K562 (cell line): ENCODE measurements around the gene MAD1L1. TPM values are rescaled to one million over a fixed set of nuclear protein-coding genes. Genes with fewer than 3 reads are reported as not detected.

Experiments
- ATAC-seq: fragments of 200-7000 bp; cut with Tn5 transposase; 3 replicates; pipeline ENCODE4 v1.9.1; 2020; ENCODE audit warnings: moderate library complexity
- BruUV-seq: library from RNA; stranded (reverse); fragments of 400-500 nt; replicated peaks from 2 replicates; lab custom pipeline; 2021; lab: Mats Ljungman, UMichigan
- CTCF ChIA-PET: fragments of 300-600 bp; formaldehyde crosslinking; extraction: SDS; loops from one replicate; lab custom pipeline; 2021; ENCODE audit warnings: low intra/inter-chr PET ratio; lab: Yijun Ruan, JAX
- POLR2A ChIA-PET: fragments of 300-600, 350-650 bp; sonication (Branson Sonifier 250); formaldehyde crosslinking; extraction: SDS; loops from one replicate; lab custom pipeline; 2021; ENCODE audit warnings: antibody characterized with exemption, inconsistent platforms; lab: Yijun Ruan, JAX
- DNase-seq, 4 experiments: peaks; one replicate each; pipeline versions ENCODE4 v3.0.0 to v3.0.0-alpha.2; 2011 to 2018; ENCODE audit warnings: low spot score in 3 of 4, mixed read lengths in 3 of 4; ENCODE audit errors: extremely low read depth in 1 of 4
- FAIRE-seq: peaks from 2 replicates; lab custom pipeline; 2011; peaks lifted over from hg19 to GRCh38; lab: Jason Lieb, UNC
- H2AFZ ChIP-seq: 2 replicates; pipeline ENCODE4 v1.6.0; 2011; ENCODE audit warnings: low read depth, low read length, control low read depth, inconsistent platforms
- H3K27ac ChIP-seq: fragments of 200-600 bp; 3 replicates; pipeline ENCODE4 v1.8.0; 2011; ENCODE audit warnings: low read depth, mild to moderate bottlenecking, control low read depth, inconsistent platforms, low read length, moderate library complexity, mixed read lengths; ENCODE audit errors: extremely low read depth
- H3K27me3 ChIP-seq, 2 experiments: fragments of 300-600 bp in 1 of 2; 2 replicates in 1 of 2; 3 replicates in 1 of 2; pipeline versions ENCODE4 v1.6.0 to v1.8.0; 2011; ENCODE audit warnings: inconsistent platforms in 2 of 2, low read length in 2 of 2, mild to moderate bottlenecking in 1 of 2, mixed read lengths in 1 of 2, moderate library complexity in 1 of 2; ENCODE audit not compliant: control insufficient read depth in 2 of 2, insufficient read depth in 2 of 2
- H3K36me3 ChIP-seq: fragments of 300-600 bp; 3 replicates; pipeline ENCODE4 v1.8.0; 2011; ENCODE audit warnings: mild to moderate bottlenecking, low read length, inconsistent platforms; ENCODE audit not compliant: control insufficient read depth, insufficient read depth
- H3K4me1 ChIP-seq, 2 experiments: fragments of 200-600 bp in 1 of 2; replicated peaks in 1 of 2; 2 replicates in 1 of 2; 3 replicates in 1 of 2; pipeline versions ENCODE4 v1.5.1 to v1.8.0; 2011; ENCODE audit warnings: inconsistent platforms in 2 of 2, low read length in 2 of 2, mild to moderate bottlenecking in 1 of 2, mixed read lengths in 1 of 2, moderate library complexity in 1 of 2; ENCODE audit not compliant: control insufficient read depth in 2 of 2, insufficient read depth in 2 of 2
- H3K4me2 ChIP-seq: 2 replicates; pipeline ENCODE4 v1.6.1; 2011; ENCODE audit warnings: low read length, control low read depth, inconsistent platforms, mixed read lengths; ENCODE audit not compliant: insufficient read depth
- H3K4me3 ChIP-seq: fragments of 200-600 bp; sonication (generic), shearing (Covaris generic); 2 replicates; pipeline ENCODE4 v1.5.1; 2016; ENCODE audit warnings: control low read depth, inconsistent platforms
- H3K79me2 ChIP-seq: fragments of 200-600 bp; 3 replicates; pipeline ENCODE4 v1.8.0; 2011; ENCODE audit warnings: low read length, inconsistent platforms; ENCODE audit not compliant: control insufficient read depth, insufficient read depth
- H3K9ac ChIP-seq, 2 experiments: 2 replicates each; pipeline versions ENCODE4 v1.6.0 to v1.6.1; 2011; ENCODE audit warnings: low read depth in 2 of 2, low read length in 2 of 2, control low read depth in 1 of 2, inconsistent platforms in 1 of 2, mild to moderate bottlenecking in 1 of 2, mixed read lengths in 1 of 2; ENCODE audit not compliant: insufficient read depth in 1 of 2
- H3K9me1 ChIP-seq: one replicate; pipeline ENCODE4 v1.6.0; 2011; ENCODE audit warnings: inconsistent platforms, mild to moderate bottlenecking, low read length, moderate library complexity; ENCODE audit not compliant: control insufficient read depth, insufficient read depth
- H3K9me3 ChIP-seq: replicated peaks from 2 replicates; pipeline ENCODE4 v1.5.1; 2011; ENCODE audit warnings: low read depth, low read length, inconsistent platforms; ENCODE audit not compliant: control insufficient read depth, insufficient read depth
- H4K20me1 ChIP-seq: replicated peaks from 2 replicates; pipeline ENCODE4 v1.6.1; 2011; ENCODE audit warnings: low read length, inconsistent platforms, mixed read lengths; ENCODE audit not compliant: control insufficient read depth, insufficient read depth
- CHCHD3 ChIP-seq: fragments of 250-450 bp; sonication (Bioruptor Pico); IDR thresholded peaks from 2 replicates; pipeline ENCODE4 v2.1.2; 2022; ENCODE audit warnings: mild to moderate bottlenecking
- DMBX1 ChIP-seq: fragments of 250-450 bp; sonication (Bioruptor Pico); IDR thresholded peaks from 2 replicates; pipeline ENCODE4 v1.8.0; 2022; ENCODE audit warnings: inconsistent platforms, mild to moderate bottlenecking, moderate library complexity, borderline replicate concordance
- GATAD2B ChIP-seq: fragments of 450-650 bp; IDR thresholded peaks from 2 replicates; pipeline ENCODE4 v1.6.1; 2017; ENCODE audit warnings: mild to moderate bottlenecking, borderline replicate concordance
- KLF10 ChIP-seq: fragments of 250-450 bp; sonication (Bioruptor Pico); IDR thresholded peaks from 2 replicates; pipeline ENCODE4 v1.6.1; 2021; ENCODE audit warnings: matching md5 sums
- KLF16 ChIP-seq: IDR thresholded peaks from 2 replicates; pipeline ENCODE4 v1.6.1; 2016; ENCODE audit warnings: antibody characterized with exemption
- MYBL2 ChIP-seq, 2 experiments: fragments of 450-650 bp in 1 of 2; sonication (generic) in 1 of 2; formaldehyde crosslinking in 1 of 2; IDR thresholded peaks; 2 replicates each; pipeline versions ENCODE4 v1.6.1 to v1.8.1; 2017 to 2022; ENCODE audit warnings: borderline replicate concordance in 1 of 2, inconsistent platforms in 1 of 2, low read depth in 1 of 2, mild to moderate bottlenecking in 1 of 2, missing genetic modification reagents in 1 of 2, moderate library complexity in 1 of 2
- NCOA4 ChIP-seq: fragments of 450-650 bp; IDR thresholded peaks from 2 replicates; pipeline ENCODE4 v1.6.1; 2018; ENCODE audit warnings: mild to moderate bottlenecking; ENCODE audit not compliant: partially characterized antibody
- NEUROD1 ChIP-seq: fragments of 150-350 bp; IDR thresholded peaks from 2 replicates; pipeline ENCODE4 v1.6.1; 2014; ENCODE audit warnings: borderline replicate concordance, low read length, low read depth; ENCODE audit not compliant: partially characterized antibody
- SLC30A9 ChIP-seq: fragments of 250-450 bp; sonication (Bioruptor Pico); IDR thresholded peaks from 2 replicates; pipeline ENCODE4 v1.8.0; 2022; ENCODE audit warnings: mild to moderate bottlenecking, moderate library complexity
- STAT5A ChIP-seq: IDR thresholded peaks from 2 replicates; pipeline ENCODE4 v1.6.1; 2012; ENCODE audit warnings: low read length, inconsistent platforms, borderline replicate concordance
- TFAM ChIP-seq: fragments of 250-450 bp; sonication (Bioruptor Pico); conservative IDR thresholded peaks from 2 replicates; pipeline ENCODE4 v1.5.0; 2021; ENCODE audit warnings: mild to moderate bottlenecking, moderate library complexity
- USF1 ChIP-seq: sonication (generic); formaldehyde crosslinking; IDR thresholded peaks from 2 replicates; pipeline ENCODE4 v1.9.0; 2022; ENCODE audit warnings: mild to moderate bottlenecking, missing genetic modification reagents
- ZNF408 ChIP-seq: fragments of 250-450 bp; sonication (Bioruptor Pico); IDR thresholded peaks from 2 replicates; pipeline ENCODE4 v1.4.0; 2020; ENCODE audit warnings: low read depth, mild to moderate bottlenecking, moderate library complexity
- WGBS: fragments of 100-300 bp; shearing (Covaris generic); methylation state at CpG from one replicate; pipeline ENCODE4 v1.1.6; 2016; ENCODE audit warnings: low coverage, mixed read lengths; ENCODE audit not compliant: insufficient coverage; ENCODE audit errors: missing lambda C conversion rate; 5-methylcytosine and 5-hydroxymethylcytosine counted together
- in situ Hi-C: fragments of 300-500 bp; cut with MboI; formaldehyde crosslinking; loops from 4 replicates; pipeline ENCODE4 v1.15.0; 2018; ENCODE audit warnings: inconsistent platforms, mixed read lengths
- intact Hi-C: fragments of 100-400 bp; cut with micrococcal nuclease; formaldehyde crosslinking; loops from 2 replicates; pipeline ENCODE4 v1.14.2; 2022
- polyA plus RNA-seq, 8 experiments: library from polyadenylated mRNA; depleted of rRNA in 4 of 8; stranded (reverse) in 5 of 8; unstranded in 3 of 8; fragments of >200 nt; fragmentation: Nextera tagmentation in 2 of 8; fragmentation: Illumina TruSeq in 1 of 8; extraction: Ambion mirVana in 2 of 8; extraction: Trizol in 1 of 8; gene quantifications; 2 replicates each; pipeline versions ENCODE4 v1.2.1 to v1.2.3, GENCODE V29; 2011 to 2014; ENCODE audit warnings: inconsistent platforms in 1 of 8, missing spikeins in 1 of 8
- total RNA-seq, 7 experiments: library from RNA; depleted of rRNA in 6 of 7; stranded (reverse); fragments of >200 nt in 6 of 7; fragmentation: Illumina TruSeq in 2 of 7; extraction: Trizol in 2 of 7; gene quantifications; 2 replicates each; pipeline versions ENCODE4 v1.2.1 to v1.2.3, GENCODE V29; 2011 to 2021; ENCODE audit warnings: low replicate concordance in 1 of 7

The MAD1L1 gene
- total and polyA plus RNA-seq, 9 of the 15 experiments (the other 6 are each of a cell fraction or from before 2014, with no cell fraction given) = 1.7 to 89.7 (median 18.0) TPM

- no peak for DNase-seq
- no peak for ATAC-seq
- Histone ChIP-seq H3K9me1 (no peaks in the 10 kb centered on the region), H3K4me1 (peaks cover 3 to 36% of the 10 kb centered on the region in 2 experiments; a peak in 4 of 5 replicates), H3K4me2 (no peak overlapping the region), H3K27ac (no peak overlapping the region), H3K9me3 (peaks cover 3% of the 10 kb centered on the region; the same call in 1 of the 2 replicates), H4K20me1 (no peaks in the 10 kb centered on the region), H3K27me3 (no peaks in the 10 kb centered on the region), H3K9ac (no peak overlapping the region), H3K79me2 (no peaks in the 10 kb centered on the region), H3K36me3 (peaks cover 11% of the 10 kb centered on the region; the same call in 2 of the 3 replicates), H3K4me3 (no peak overlapping the region), H2AFZ (no peak overlapping the region)
- FAIRE-seq = no peak
- intact Hi-C loops = no loop called here
- CTCF ChIA-PET = no interaction called here
- POLR2A ChIA-PET = no interaction called here
- 86% methylated on average over 12 of the region's 13 CpGs for WGBS
- in situ Hi-C loops = no loop called here
- no peak for TF ChIP-seq SLC30A9
- TF ChIP-seq DMBX1 (CRISPR knock-in tag) = no peak
- no peak for TF ChIP-seq MYBL2 (IDR thresholded peaks at IDR 0.05; ENCODE audit: low read depth)
- no peak for TF ChIP-seq MYBL2 (CRISPR knock-in tag; IDR thresholded peaks at IDR 0.05; ENCODE audit: borderline replicate concordance)
- no peak for TF ChIP-seq KLF10
- TF ChIP-seq STAT5A = no peak
- TF ChIP-seq NEUROD1 = no peak
- no peak for TF ChIP-seq GATAD2B
- TF ChIP-seq KLF16 = no peak
- TF ChIP-seq USF1 (CRISPR knock-in tag) = no peak
- TF ChIP-seq CHCHD3 (CRISPR knock-in tag) = no peak
- no peak for TF ChIP-seq ZNF408 (CRISPR knock-in tag)
- no peak for TF ChIP-seq NCOA4
- no peak for TF ChIP-seq TFAM (CRISPR knock-in tag)
- BruUV-seq = no TSS peak
Observed at GRCh38 chr7:1959305-1959704, 273.4 kb downstream of the MAD1L1 start.
